C4-2B (cell line): ENCODE results near the gene SCG5.

Experiments used
- CTCF ChIP-seq: fragments of 450-650 bp; conservative IDR thresholded peaks from 2 replicates; pipeline ENCODE4 v1.5.1; 2017; ENCODE audit warnings: mild to moderate bottlenecking
- ZFX ChIP-seq: fragments of 450-650 bp; IDR thresholded peaks from 2 replicates; pipeline ENCODE4 v1.6.1; 2017

- TF ChIP-seq CTCF (no peak), ZFX (no peak)
Measured at GRCh38 chr15:32642667-32643435, 1.3 kb downstream of the SCG5 start.
